ENCODE results near the gene DUSP2.
"Not testable (repeated sequence)": the region's sequence is repeated elsewhere in the genome, so short reads cannot be mapped to it uniquely, and the experiment has no call there.

The DUSP2 gene

DNA sequence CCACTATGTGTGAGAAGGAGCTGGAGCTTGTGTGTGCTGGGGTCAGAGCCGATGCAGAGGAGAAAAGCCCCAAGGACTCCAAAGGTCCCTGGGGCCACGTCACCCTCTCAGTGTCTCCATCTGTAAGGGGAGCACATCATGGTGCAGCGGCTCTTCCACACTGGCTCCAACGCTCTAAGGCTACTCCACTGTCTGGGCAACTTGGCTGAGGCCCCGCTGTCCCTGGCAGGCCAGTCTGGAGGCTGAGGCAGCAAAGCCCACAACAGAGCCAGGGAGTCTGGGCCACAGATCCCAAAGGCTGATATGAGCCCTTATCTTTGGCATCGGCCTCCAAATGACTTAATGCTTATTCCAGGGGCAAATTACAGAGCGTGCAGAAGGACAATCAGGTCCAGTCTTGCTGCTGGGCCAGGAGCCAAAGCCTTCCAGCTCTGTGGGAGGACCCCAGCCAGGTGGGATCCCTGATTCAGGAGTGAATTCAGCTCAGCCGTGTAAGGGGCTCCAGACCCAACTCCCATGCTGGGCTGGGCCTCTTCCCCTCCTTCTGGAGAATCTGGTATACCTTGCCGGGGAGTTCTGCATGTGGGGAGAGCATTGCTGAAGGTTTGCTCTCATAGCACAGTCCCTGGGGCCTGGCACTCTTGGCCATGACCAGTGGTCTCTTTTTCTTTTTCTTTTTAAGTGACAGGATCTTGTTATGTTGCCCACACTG lies 1.8 kb upstream of the DUSP2 start:
- DNase-seq: no peak

DNA sequence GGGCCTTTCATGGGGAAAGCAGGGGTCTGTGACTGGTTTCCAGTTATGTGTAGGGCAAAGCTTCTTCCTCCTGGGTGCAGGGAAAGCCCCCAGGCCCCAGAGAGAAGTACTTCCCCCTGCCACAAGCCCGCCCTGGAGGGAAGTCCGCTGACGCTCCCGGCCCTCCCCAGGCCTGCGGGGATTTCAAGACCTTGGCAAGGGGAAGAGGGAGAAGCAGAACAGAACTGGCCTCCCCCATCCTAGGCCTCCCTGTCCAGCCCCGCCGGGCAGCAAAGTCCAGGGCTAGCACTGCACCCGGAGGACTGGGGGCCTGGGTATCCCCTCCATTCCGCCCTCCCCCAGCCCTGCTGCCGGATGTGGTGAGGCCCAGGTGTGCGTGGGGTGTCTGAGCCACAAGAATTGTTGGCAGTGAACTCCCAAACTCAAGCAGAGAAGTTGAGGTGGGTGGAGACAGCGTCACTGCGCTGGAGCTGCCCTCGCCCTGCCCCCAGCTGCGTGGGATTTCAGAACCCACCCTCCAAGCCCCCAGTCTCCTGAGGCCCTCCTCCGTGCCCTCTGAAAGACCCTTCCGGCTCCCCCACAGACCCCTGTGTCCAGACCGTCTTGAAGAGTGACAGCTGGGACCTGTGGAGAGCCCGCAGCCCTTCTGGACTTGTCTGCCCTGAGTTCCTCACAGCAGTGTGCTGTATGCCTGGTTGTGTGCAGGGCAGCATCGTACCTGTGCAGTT lies 1.1 kb upstream of the DUSP2 start:
- DNase-seq: no peak

DNA sequence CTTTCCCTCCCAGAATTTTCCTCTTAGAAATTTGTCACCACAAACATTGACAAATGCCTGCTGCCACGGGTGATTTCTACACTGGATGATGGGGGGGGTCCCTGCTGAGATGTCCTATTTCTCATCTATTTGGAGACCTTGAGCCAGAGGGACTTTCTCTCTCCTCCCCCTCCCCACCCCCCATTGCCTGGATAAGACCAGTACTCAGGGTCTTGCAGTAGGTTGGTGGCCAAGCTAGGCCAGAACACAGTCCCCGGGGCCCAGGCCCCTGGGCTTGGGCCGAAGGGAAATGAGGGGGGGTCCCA lies 560 bp upstream of the DUSP2 start:
- no peak for DNase-seq

DNA sequence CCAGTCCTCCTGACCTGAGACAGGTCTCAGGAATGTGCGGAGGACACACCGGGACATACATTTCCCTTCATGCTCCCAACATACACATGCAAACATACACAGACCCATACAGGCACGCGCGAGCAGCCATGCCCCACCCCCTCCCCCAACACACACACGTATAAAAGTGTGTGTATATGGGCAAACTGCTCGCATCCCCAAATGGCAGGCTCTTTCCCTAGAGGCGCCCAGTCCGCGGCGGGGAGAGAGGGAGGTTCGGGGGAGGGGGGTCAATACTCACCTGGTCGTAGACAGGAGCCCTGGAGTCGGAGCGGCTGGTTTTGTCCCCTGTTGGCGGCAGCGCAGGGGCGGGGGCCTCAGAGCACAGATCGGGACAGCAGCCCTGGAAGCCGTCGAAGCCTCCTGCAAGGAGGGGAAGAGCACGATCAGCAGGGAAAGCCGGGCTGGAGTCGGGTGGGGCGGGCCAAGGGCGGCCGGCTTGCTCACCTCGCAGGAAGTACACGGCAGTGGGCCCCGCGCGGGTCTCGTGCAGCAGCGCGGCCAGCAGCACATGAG lies 682 bp downstream of the DUSP2 start:
- no peak for DNase-seq

GRCh38 chr2:96143848-96144480 lies 1.3 kb downstream of the DUSP2 start:
- DNase-seq: peak; percentile 91

DNA sequence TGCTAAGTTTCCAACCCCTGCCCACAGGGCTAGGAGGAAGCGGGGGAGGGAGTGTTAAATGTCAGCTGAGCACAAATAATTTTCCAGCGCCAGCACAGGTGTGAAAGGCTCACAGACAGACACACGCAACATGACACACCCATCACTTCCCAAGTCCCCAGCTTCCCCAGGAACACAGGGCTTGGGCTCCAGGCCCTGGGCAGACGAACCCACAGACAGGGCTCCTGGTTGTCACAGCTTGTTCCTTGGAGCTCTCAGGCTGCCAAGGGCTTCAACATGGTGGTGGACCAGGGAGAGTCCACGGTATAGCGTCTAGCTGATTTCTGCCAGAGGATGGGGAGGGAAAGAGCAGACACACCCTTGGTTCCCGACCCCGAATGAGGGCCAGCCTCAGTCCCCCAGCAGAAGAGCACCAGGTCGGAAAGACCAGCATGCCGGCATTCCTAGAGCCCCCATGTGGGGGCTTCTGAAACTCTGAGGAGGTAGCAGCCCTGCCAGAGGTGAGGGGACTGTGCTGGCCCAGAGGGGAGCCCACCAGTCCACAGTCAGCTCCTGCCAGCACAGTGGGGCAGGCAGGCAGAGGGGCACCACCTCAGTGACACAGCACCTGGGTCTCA lies 1.9 kb downstream of the DUSP2 start:
- no peak for DNase-seq

- no peak for DNase-seq
These were observed 2.8 kb downstream of the DUSP2 start for GRCh38 chr2:96142217-96143113.

DNA sequence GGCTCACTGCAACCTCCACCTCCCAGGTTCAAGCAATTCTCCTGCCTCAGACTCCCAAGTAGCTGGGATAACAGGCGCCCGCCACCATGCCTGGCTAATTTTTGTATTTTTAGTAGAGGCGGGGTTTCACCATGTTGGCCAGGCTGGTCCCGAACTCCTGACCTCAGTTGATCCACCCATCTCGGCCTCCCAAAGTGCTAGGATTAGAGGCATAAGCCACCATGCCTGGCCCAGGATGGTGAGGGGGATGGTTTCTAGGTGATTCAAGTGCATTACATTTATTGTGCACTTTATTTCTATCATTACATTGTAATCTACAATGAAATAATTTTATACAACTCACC lies 3.6 kb downstream of the DUSP2 start:
- DNase-seq: not testable (repeated sequence)

GRCh38 chr2:96140941-96141623 lies 4.2 kb downstream of the DUSP2 start:
- DNase-seq: no peak

DNA sequence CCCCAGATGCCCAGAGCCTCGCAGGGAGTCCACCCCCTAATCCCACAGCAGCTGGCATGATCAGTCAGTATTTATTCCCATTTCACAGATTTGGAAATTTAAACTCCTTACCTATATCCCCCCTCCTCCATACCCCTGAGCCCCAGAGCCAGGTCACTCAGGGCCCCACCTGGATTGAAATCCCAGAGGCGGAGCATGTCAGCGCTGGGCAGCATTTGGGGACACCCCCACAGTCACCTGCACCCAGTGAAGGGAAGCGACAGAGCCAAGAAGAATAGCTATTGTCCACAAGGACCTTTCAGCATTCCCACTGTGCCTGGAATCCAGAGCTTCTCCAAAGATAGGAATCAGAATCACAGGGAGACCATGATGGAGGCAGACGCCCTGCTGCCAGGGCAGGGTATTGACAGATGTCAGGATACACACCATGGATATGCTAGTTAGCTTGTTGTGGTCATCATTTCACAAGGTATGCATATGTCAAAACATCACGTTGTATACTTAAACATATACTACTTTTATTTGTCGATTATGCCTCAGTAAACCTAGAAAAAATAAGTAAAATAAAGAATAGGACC lies 6.0 kb downstream of the DUSP2 start:
- no peak for DNase-seq

- DNase-seq: peak; percentile 90
These were observed 6.8 kb downstream of the DUSP2 start, which contains the start of gene ASTL for GRCh38 chr2:96138179-96139145. Gene ASTL (minus strand): TSS chr2:96138502. CDS start chr2:96138436, 66 bp downstream.

GRCh38 chr2:96137321-96138178 lies 7.7 kb downstream of the DUSP2 start:
- DNase-seq: no peak

GRCh38 chr2:96136129-96136720 lies 9.0 kb downstream of the DUSP2 start:
- no peak for DNase-seq

GRCh38 chr2:96135621-96136020 lies 9.6 kb downstream of the DUSP2 start:
- no peak for DNase-seq

GRCh38 chr2:96135171-96135570 lies 10.1 kb downstream of the DUSP2 start:
- DNase-seq: no peak

DNA sequence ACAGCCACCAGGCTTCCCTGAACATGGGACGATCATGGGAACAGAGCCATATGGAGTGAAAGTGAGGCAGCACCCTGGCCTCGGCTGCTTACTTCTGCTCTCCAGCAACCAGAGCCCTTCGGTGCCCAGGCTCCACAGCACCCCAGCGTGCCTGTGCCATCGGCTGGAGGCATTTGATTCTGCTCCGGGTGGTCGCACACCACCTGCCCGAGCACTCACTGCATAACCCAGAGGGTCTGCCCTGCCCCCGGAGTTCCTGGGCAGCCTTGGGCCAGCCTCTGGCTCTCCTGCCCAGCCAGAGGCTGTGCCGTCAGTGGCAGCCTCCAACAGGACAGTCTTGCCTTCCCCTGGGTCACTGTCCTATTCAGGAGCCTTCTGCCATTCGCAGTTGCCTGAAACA lies 10.8 kb downstream of the DUSP2 start:
- DNase-seq: no peak

DNA sequence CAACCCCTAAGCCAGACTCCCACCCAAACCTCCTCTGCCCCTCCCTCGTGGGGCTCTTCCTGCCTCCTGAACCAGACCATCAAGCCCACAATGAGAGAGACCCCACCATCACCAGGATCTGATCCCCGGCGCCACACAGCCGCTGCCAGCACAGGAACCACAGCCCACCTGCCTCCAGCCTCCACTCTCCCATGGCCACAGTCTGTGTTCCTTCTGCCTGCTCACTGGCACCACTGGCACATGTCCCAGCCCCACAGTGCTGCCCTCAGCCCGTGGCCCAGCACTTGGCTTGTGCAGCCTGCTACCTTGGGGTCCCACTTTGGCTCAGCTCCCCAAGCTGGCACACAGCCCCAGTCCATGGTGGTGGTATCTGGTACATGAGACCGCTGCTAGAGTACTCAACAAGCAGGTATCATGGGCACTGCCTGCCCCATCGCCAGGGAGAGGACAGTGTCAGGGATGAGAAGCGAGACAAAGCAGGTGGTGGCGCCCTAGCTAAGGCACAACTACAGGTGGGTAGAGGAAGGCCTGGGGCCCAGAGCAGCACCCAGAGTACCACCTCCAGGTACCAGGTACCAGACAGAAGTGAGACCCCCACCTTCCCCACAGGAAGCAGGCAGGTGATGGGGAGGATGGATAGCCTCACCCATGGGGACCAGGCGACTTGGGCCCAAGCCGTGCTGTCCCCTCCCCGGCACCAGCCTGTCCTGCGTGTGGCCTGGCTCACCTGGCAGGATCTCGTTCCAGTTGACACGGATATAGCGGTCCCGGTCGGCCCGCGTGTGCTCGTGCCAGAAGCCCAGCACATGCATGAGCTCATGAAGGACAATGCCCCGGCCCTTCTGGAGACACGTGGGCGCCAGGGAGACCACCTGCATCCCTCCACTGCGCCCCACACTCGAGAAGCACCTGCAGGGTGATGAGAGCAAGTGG lies 13.2 kb downstream of the DUSP2 start:
- DNase-seq: no peak
